HFF-Myc (cell line): Measurements from ENCODE around the gene PRF1.

Source experiments
- DNase-seq: peaks from one replicate; pipeline ENCODE4 v3.0.0-alpha.2; 2011; ENCODE audit warnings: low read depth; ENCODE audit errors: extremely low read depth
- H3K4me3 ChIP-seq: replicated peaks from 2 replicates; pipeline ENCODE4 v1.5.1; 2011; ENCODE audit warnings: low read depth, mild to moderate bottlenecking, control low read depth, low read length
- CTCF ChIP-seq: IDR thresholded peaks from 2 replicates; pipeline ENCODE4 v1.5.1; 2012; ENCODE audit warnings: mild to moderate bottlenecking, low read depth, low read length, control low read depth; ENCODE audit errors: missing control alignments

The PRF1 gene

DNA sequence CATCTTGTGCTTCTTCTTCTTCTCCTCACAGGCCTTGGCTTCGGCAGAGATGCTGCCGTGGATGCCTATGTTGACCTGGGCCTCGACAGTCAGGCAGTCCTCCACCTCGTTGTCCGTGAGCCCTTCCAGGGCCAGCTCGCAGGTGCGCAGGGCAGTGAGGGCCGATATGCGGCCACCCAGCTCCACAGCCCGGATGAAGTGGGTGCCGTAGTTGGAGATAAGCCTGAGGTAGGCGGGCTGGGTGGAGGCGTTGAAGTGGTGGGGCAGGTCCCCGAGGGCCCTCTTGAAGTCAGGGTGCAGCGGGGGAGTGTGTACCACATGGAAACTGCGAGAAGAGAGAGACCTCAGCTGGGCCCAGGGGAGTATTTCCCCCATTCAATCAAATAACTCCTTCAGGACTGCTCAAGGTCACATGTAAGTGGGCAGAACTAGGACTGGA is 3.7 kb downstream of the PRF1 start:
- DNase-seq, result no peak
- no peak overlapping the region for H3K4me3 ChIP-seq
- TF ChIP-seq CTCF, result no peak

DNA sequence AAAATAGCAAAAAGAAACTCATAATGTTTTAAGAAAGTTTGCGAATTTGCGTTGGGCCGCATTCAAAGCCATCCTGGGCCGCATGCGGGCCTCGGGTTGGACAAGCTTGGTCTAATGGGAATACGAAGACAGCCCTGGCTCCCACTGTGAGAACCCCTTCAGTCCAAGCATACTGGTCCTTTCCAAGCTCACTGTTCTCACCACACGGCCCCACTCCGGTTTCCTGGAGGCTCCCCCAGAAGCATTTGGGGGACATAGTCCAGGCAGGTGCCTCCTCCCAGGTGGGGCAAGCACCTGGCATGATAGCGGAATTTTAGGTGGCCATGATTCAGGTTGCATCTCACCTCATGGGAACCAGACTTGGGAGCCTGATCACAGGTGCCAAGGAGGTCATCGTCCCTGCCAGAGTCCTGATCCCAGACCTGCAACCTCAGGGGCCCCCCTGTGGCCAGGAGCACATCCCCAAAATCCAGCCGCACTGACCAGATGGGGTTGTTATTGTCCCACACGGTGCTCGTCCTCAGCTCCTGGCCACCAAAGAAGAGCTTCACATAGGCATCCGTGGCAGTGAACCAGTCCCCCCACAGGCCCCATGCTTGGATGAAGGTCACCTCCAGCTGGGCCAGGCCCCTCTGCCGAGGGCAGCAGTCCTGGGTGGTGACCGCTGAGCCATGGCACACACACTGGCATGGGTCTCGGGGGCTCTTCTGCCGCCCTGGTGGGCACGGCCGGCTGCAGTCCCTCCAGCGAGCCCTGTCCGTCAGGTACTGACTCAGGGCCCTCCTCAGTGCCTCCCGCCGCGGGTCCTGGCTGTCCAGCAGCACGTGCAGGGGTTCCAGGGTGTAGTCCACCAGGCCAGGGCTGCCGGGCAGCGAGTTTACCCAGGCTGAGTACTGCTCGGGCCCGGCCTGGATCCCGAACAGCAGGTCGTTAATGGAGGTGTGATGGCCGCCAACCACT is 4.4 kb downstream of the PRF1 start:
- TF ChIP-seq CTCF, result no peak
- H3K4me3 ChIP-seq, result no peak overlapping the region
- DNase-seq, result no peak

- no peak for TF ChIP-seq CTCF
- DNase-seq, result no peak
- H3K4me3 ChIP-seq, result no peak overlapping the region
Observed at GRCh38 chr10:70596860-70597809, 5.4 kb downstream of the PRF1 start.

- DNase-seq, result no peak
- TF ChIP-seq CTCF, result no peak
- no peak overlapping the region for H3K4me3 ChIP-seq
Observed at GRCh38 chr10:70596110-70596798, 6.3 kb downstream of the PRF1 start.

- TF ChIP-seq CTCF, result no peak
- DNase-seq, result no peak
- no peak overlapping the region for H3K4me3 ChIP-seq
Observed at GRCh38 chr10:70595566-70596016, 7.0 kb downstream of the PRF1 start.

DNA sequence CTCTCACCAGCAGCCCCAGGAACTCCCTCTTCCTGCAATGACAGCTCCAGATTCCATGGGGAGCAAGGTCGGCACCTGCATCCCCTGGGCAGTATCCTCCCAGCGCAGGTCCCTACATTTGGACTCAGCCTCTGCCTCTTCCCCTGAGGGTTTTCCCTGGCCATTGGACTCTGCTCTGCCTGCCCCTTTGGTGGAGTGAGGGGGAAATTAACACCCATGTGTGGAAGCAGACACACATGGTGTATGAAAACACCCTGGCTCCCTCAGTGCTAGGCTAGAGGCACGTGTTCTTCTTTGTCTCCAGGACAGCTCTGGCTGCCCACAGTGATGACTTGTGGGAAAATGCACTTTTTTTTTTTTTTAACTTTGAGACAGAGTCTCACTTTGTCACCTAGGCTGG is 8.4 kb downstream of the PRF1 start:
- no peak for DNase-seq
- no peak overlapping the region for H3K4me3 ChIP-seq
- no peak for TF ChIP-seq CTCF
